ENCODE measurements around the gene GOLGA6L7.

- no peak for TF ChIP-seq CTCF (IDR thresholded peaks at IDR 0.05; ENCODE audit: poor library complexity, severe bottlenecking)
- TF ChIP-seq EZH2 (IDR thresholded peaks at IDR 0.05; ENCODE audit: borderline replicate concordance, insufficient read depth, low read length, poor library complexity, severe bottlenecking), result no peak
- no peak for TF ChIP-seq REST (IDR thresholded peaks at IDR 0.05; ENCODE audit: borderline replicate concordance)
These were observed 27.1 kb upstream of the GOLGA6L7 start for GRCh38 chr15:28875461-28876000.
